ENCODE results near the gene DDIT4.

DNA sequence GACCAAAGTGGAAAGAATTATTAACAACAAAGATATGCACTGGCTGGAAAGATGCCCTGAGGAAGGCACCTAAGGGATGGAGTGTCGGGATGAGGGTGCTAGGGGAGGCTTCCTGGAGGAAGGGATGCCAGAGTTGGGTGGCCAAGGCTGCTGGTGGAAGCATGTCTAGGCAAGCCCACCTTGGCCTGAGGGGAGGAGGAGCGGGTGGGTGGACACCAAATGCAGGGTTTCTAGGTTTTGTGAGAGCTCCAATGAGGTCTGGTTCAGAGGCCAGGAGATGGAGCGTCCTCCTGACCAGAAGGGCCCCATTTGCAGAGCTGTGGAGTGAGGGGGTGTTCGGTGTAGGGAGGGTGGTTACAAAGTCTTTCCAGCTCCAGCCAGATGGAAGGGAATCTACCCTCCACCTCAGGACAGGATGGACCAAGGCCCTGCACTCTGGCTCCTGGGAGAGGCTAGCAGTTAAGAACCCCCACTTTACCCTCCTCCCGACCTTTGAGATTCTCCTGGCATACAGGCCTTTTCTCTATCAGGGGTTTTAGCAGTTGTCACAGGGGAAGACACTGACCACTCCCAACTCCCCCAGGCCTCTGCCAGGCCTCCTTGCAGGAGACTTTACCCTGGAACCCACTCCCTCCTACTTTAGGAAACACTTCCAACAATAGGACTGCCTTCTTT is 3.0 kb upstream of the DDIT4 start:
- TF ChIP-seq, protein P1, sequence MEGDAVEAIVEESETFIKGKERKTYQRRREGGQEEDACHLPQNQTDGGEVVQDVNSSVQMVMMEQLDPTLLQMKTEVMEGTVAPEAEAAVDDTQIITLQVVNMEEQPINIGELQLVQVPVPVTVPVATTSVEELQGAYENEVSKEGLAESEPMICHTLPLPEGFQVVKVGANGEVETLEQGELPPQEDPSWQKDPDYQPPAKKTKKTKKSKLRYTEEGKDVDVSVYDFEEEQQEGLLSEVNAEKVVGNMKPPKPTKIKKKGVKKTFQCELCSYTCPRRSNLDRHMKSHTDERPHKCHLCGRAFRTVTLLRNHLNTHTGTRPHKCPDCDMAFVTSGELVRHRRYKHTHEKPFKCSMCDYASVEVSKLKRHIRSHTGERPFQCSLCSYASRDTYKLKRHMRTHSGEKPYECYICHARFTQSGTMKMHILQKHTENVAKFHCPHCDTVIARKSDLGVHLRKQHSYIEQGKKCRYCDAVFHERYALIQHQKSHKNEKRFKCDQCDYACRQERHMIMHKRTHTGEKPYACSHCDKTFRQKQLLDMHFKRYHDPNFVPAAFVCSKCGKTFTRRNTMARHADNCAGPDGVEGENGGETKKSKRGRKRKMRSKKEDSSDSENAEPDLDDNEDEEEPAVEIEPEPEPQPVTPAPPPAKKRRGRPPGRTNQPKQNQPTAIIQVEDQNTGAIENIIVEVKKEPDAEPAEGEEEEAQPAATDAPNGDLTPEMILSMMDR (IDR thresholded peaks at IDR 0.05; ENCODE audit: insufficient read depth, low read length), result no peak
- no peak for TF ChIP-seq POLR2AphosphoS5 (IDR thresholded peaks at IDR 0.05; ENCODE audit: low read depth)
- TF ChIP-seq GABPA (IDR thresholded peaks at IDR 0.05; ENCODE audit: low read depth), result no peak
- no peak for TF ChIP-seq SPI1 (IDR thresholded peaks at IDR 0.05; ENCODE audit: borderline replicate concordance, low read depth)

Measured in HL-60 (cell line).